Measurements from ENCODE around the gene DDX20. TPM values are rescaled to one million over a fixed set of nuclear protein-coding genes. Genes with fewer than 3 reads are reported as not detected.

Gene DDX20
- total RNA-seq, 1 experiment from 2014 or later, result 15.9 TPM

Small RNAs within 50 kb of the gene (small RNA-seq; reads per million reads assigned to genes)
- 0 to 0.02 reads per million in 2 experiments for gene INKA2

Other genes starting within 250 kb of the DDX20 start
- 13.2 and 14.1 TPM in 2 replicates for gene RAP1A, start 136.1 kb upstream of the DDX20 start, total RNA-seq (2014; rRNA removed; shearing (Covaris generic))
- gene INKA2, start 16.5 kb upstream of the DDX20 start, total RNA-seq (2014; rRNA removed; shearing (Covaris generic)), result 0.67 and 1.6 TPM in 2 replicates
- gene KCND3, start 233.8 kb downstream of the DDX20 start, total RNA-seq (2014; rRNA removed; shearing (Covaris generic)), result 0.09 and 0.10 TPM in 2 replicates